Activated T-helper 2 cell treated with anti-CD3 and anti-CD28 coated beads, Interferon-gamma antibody, Interleukin-2, Interleukin-4, amounts not matched to agents 10 μg/mL and 5 μg/mL and 100 μg/mL, durations not matched to agents 14 hours and 24 hours and 36 hours (primary cell): ENCODE data around the gene CPA5. TPM values are rescaled to one million over a fixed set of nuclear protein-coding genes. Genes with fewer than 3 reads are reported as not detected.

Experiments
- DNase-seq: peaks from one replicate; pipeline ENCODE4 v3.0.0; 2021; ENCODE audit warnings: low spot score
- H3K27ac Mint-ChIP-seq: one replicate; pipeline ENCODE4 v1.8.0; 2021; ENCODE audit warnings: mixed read lengths
- H3K27me3 Mint-ChIP-seq: one replicate; pipeline ENCODE4 v1.8.0; 2021; ENCODE audit warnings: low read depth, mixed read lengths
- H3K36me3 Mint-ChIP-seq: one replicate; pipeline ENCODE4 v1.8.0; 2021; ENCODE audit warnings: low read depth, mixed read lengths
- H3K4me1 Mint-ChIP-seq: one replicate; pipeline ENCODE4 v1.8.0; 2021; ENCODE audit warnings: low read depth, mixed read lengths
- H3K4me3 Mint-ChIP-seq: one replicate; pipeline ENCODE4 v1.8.0; 2021; ENCODE audit warnings: low read depth, mild to moderate bottlenecking, moderate library complexity, mixed read lengths
- H3K9me3 Mint-ChIP-seq: one replicate; pipeline ENCODE4 v1.8.0; 2021; ENCODE audit warnings: mixed read lengths
- intact Hi-C: fragments of 100-400 bp; cut with micrococcal nuclease; formaldehyde crosslinking; loops from one replicate; pipeline ENCODE4 v1.15.1; 2023
- total RNA-seq: library from RNA; stranded (reverse); gene quantifications from 2 replicates; pipeline ENCODE4 v1.2.3, GENCODE V29; 2022

CPA5 gene
- total RNA-seq, 1 donor from 2014 or later = 0.66 TPM

GRCh38 chr7:130390486-130390885, 45.9 kb downstream of the CPA5 start:
- no peak for DNase-seq
- Mint-ChIP-seq H3K27me3 (no peaks in the 10 kb centered on the region), H3K4me3 (no peak overlapping the region), H3K27ac (no peak overlapping the region), H3K9me3 (no peaks in the 10 kb centered on the region), H3K4me1 (peaks cover 23% of the 10 kb centered on the region), H3K36me3 (peaks cover 4% of the 10 kb centered on the region)
- intact Hi-C loops = no loop called here

- Mint-ChIP-seq H3K27me3 (no peaks in the 10 kb centered on the region), H3K4me1 (peaks cover 25% of the 10 kb centered on the region), H3K9me3 (no peaks in the 10 kb centered on the region), H3K4me3 (no peak overlapping the region), H3K27ac (no peak overlapping the region), H3K36me3 (peaks cover 14% of the 10 kb centered on the region)
- intact Hi-C loops = no loop called here
- DNase-seq = no peak
Measured at GRCh38 chr7:130393101-130393561, 48.5 kb downstream of the CPA5 start.

- peak overlapping the region; percentile 47 for H3K4me3 Mint-ChIP-seq
- H3K4me1 Mint-ChIP-seq = peaks cover 28% of the 10 kb centered on the region
- peak overlapping the region; percentile 66 for H3K27ac Mint-ChIP-seq
- no peaks in the 10 kb centered on the region for H3K9me3 Mint-ChIP-seq
- H3K27me3 Mint-ChIP-seq = no peaks in the 10 kb centered on the region
- intact Hi-C loops = no loop called here
- no peak for DNase-seq
- H3K36me3 Mint-ChIP-seq = peaks cover 22% of the 10 kb centered on the region
Measured at GRCh38 chr7:130393841-130394411, 49.3 kb downstream of the CPA5 start.

GRCh38 chr7:130394421-130395195, 50.0 kb downstream of the CPA5 start:
- peak overlapping the region; percentile 66 for H3K27ac Mint-ChIP-seq
- peak; percentile 24 for DNase-seq
- intact Hi-C loops = no loop called here
- no peaks in the 10 kb centered on the region for H3K9me3 Mint-ChIP-seq
- H3K27me3 Mint-ChIP-seq = no peaks in the 10 kb centered on the region
- H3K4me3 Mint-ChIP-seq = peak overlapping the region; percentile 5
- H3K4me1 Mint-ChIP-seq = peaks cover 28% of the 10 kb centered on the region
- peaks cover 25% of the 10 kb centered on the region for H3K36me3 Mint-ChIP-seq

GRCh38 chr7:130395421-130395820, 50.8 kb downstream of the CPA5 start:
- no peak overlapping the region for H3K4me3 Mint-ChIP-seq
- no peak overlapping the region for H3K27ac Mint-ChIP-seq
- peaks cover 29% of the 10 kb centered on the region for H3K36me3 Mint-ChIP-seq
- no peaks in the 10 kb centered on the region for H3K27me3 Mint-ChIP-seq
- intact Hi-C loops = no loop called here
- no peak for DNase-seq
- H3K9me3 Mint-ChIP-seq = no peaks in the 10 kb centered on the region
- peaks cover 28% of the 10 kb centered on the region for H3K4me1 Mint-ChIP-seq

- intact Hi-C loops = no loop called here
- H3K27ac Mint-ChIP-seq = peak overlapping the region; percentile 40
- no peaks in the 10 kb centered on the region for H3K27me3 Mint-ChIP-seq
- no peak for DNase-seq
- H3K36me3 Mint-ChIP-seq = peaks cover 31% of the 10 kb centered on the region
- H3K4me1 Mint-ChIP-seq = peaks cover 28% of the 10 kb centered on the region
- no peaks in the 10 kb centered on the region for H3K9me3 Mint-ChIP-seq
- H3K4me3 Mint-ChIP-seq = no peak overlapping the region
Measured at GRCh38 chr7:130396109-130396508, 51.5 kb downstream of the CPA5 start.

- intact Hi-C loops = no loop called here
- Mint-ChIP-seq H3K27me3 (no peaks in the 10 kb centered on the region), H3K4me1 (peaks cover 28% of the 10 kb centered on the region), H3K36me3 (peaks cover 33% of the 10 kb centered on the region), H3K9me3 (no peaks in the 10 kb centered on the region), H3K27ac (no peak overlapping the region), H3K4me3 (no peak overlapping the region)
- DNase-seq = no peak
Measured at GRCh38 chr7:130397051-130397757, 52.6 kb downstream of the CPA5 start.

- H3K4me1 Mint-ChIP-seq = peaks cover 31% of the 10 kb centered on the region
- no peaks in the 10 kb centered on the region for H3K27me3 Mint-ChIP-seq
- no peak overlapping the region for H3K4me3 Mint-ChIP-seq
- H3K27ac Mint-ChIP-seq = no peak overlapping the region
- intact Hi-C loops = no loop called here
- no peak for DNase-seq
- no peaks in the 10 kb centered on the region for H3K9me3 Mint-ChIP-seq
- peaks cover 38% of the 10 kb centered on the region for H3K36me3 Mint-ChIP-seq
Measured at GRCh38 chr7:130397758-130398073, 53.1 kb downstream of the CPA5 start.

GRCh38 chr7:130398526-130399090, 54.0 kb downstream of the CPA5 start:
- Mint-ChIP-seq H3K9me3 (no peaks in the 10 kb centered on the region), H3K27me3 (no peaks in the 10 kb centered on the region), H3K4me1 (peaks cover 27% of the 10 kb centered on the region), H3K4me3 (no peak overlapping the region), H3K27ac (no peak overlapping the region), H3K36me3 (peaks cover 41% of the 10 kb centered on the region)
- intact Hi-C loops = no loop called here
- no peak for DNase-seq

- H3K4me3 Mint-ChIP-seq = no peak overlapping the region
- peaks cover 36% of the 10 kb centered on the region for H3K36me3 Mint-ChIP-seq
- no peaks in the 10 kb centered on the region for H3K27me3 Mint-ChIP-seq
- intact Hi-C loops = no loop called here
- no peak for DNase-seq
- H3K9me3 Mint-ChIP-seq = no peaks in the 10 kb centered on the region
- no peak overlapping the region for H3K27ac Mint-ChIP-seq
- H3K4me1 Mint-ChIP-seq = peaks cover 13% of the 10 kb centered on the region
Measured at GRCh38 chr7:130400120-130400572, 55.5 kb downstream of the CPA5 start.

GRCh38 chr7:130401101-130401500, 56.5 kb downstream of the CPA5 start:
- H3K4me3 Mint-ChIP-seq = no peak overlapping the region
- H3K36me3 Mint-ChIP-seq = peaks cover 36% of the 10 kb centered on the region
- peaks cover 8% of the 10 kb centered on the region for H3K4me1 Mint-ChIP-seq
- H3K27me3 Mint-ChIP-seq = no peaks in the 10 kb centered on the region
- intact Hi-C loops = no loop called here
- H3K27ac Mint-ChIP-seq = no peak overlapping the region
- DNase-seq = no peak
- no peaks in the 10 kb centered on the region for H3K9me3 Mint-ChIP-seq

- intact Hi-C loops = no loop called here
- H3K27me3 Mint-ChIP-seq = no peaks in the 10 kb centered on the region
- H3K36me3 Mint-ChIP-seq = peaks cover 34% of the 10 kb centered on the region
- DNase-seq = no peak
- H3K27ac Mint-ChIP-seq = no peak overlapping the region
- no peak overlapping the region for H3K4me3 Mint-ChIP-seq
- H3K9me3 Mint-ChIP-seq = no peaks in the 10 kb centered on the region
- peaks cover 8% of the 10 kb centered on the region for H3K4me1 Mint-ChIP-seq
Measured at GRCh38 chr7:130401578-130401977, 57.0 kb downstream of the CPA5 start.

GRCh38 chr7:130405003-130405402, 60.4 kb downstream of the CPA5 start:
- Mint-ChIP-seq H3K36me3 (peaks cover 21% of the 10 kb centered on the region), H3K4me3 (no peak overlapping the region), H3K9me3 (no peaks in the 10 kb centered on the region), H3K4me1 (peaks cover 10% of the 10 kb centered on the region), H3K27ac (no peak overlapping the region), H3K27me3 (no peaks in the 10 kb centered on the region)
- no peak for DNase-seq
- intact Hi-C loops = no loop called here
